Caco-2 (cell line): ENCODE results near the gene DYNLRB2. TPM values are rescaled to one million over a fixed set of nuclear protein-coding genes. Genes with fewer than 3 reads are reported as not detected.

Source experiments
- BruUV-seq: library from RNA; stranded (reverse); fragments of 400-500 nt; replicated peaks from 2 replicates; lab custom pipeline; 2021; lab: Mats Ljungman, UMichigan
- CTCF ChIA-PET: fragments of 300-600 bp; sonication (Branson Sonifier 250); formaldehyde crosslinking; loops from one replicate; lab custom pipeline; 2022; ENCODE audit warnings: antibody characterized with exemption; lab: Charles Lee
- POLR2A ChIA-PET: fragments of 300-600 bp; sonication (Branson Sonifier 250); formaldehyde crosslinking; loops from one replicate; lab custom pipeline; 2022; ENCODE audit warnings: antibody characterized with exemption; lab: Charles Lee
- DNase-seq, 2 experiments: peaks; one replicate each; pipeline versions ENCODE4 v3.0.0 to v3.0.0-alpha.2; 2020 to 2022
- H3K27me3 ChIP-seq: replicated peaks from 2 replicates; pipeline ENCODE4 v1.6.0; 2011; ENCODE audit warnings: low read length; ENCODE audit not compliant: control insufficient read depth, insufficient read depth
- H3K36me3 ChIP-seq: 2 replicates; pipeline ENCODE4 v1.5.1; 2011; ENCODE audit warnings: low read length; ENCODE audit not compliant: control insufficient read depth, insufficient read depth
- H3K4me1 ChIP-seq: fragments of 250-450 bp; sonication (Bioruptor Pico); 2 replicates; pipeline ENCODE4 v1.5.1; 2020; ENCODE audit warnings: mild to moderate bottlenecking
- H3K4me3 ChIP-seq: 2 replicates; pipeline ENCODE4 v1.5.1; 2011; ENCODE audit warnings: low read depth, mild to moderate bottlenecking, control low read depth, low read length
- H3K9me3 ChIP-seq: fragments of 250-450 bp; sonication (Bioruptor Pico); 2 replicates; pipeline ENCODE4 v1.5.1; 2020; ENCODE audit warnings: mild to moderate bottlenecking, moderate library complexity
- H3K27ac Mint-ChIP-seq: one replicate; pipeline ENCODE4 v1.8.0; 2022; ENCODE audit warnings: mixed read lengths; ENCODE audit not compliant: unreplicated experiment
- H3K27me3 Mint-ChIP-seq: one replicate; pipeline ENCODE4 v1.8.0; 2022; ENCODE audit warnings: mixed read lengths; ENCODE audit not compliant: insufficient read depth, unreplicated experiment
- H3K36me3 Mint-ChIP-seq: one replicate; pipeline ENCODE4 v1.8.0; 2022; ENCODE audit warnings: mild to moderate bottlenecking, mixed read lengths; ENCODE audit not compliant: insufficient read depth, unreplicated experiment
- H3K4me1 Mint-ChIP-seq: one replicate; pipeline ENCODE4 v1.8.0; 2022; ENCODE audit warnings: low read depth, mixed read lengths; ENCODE audit not compliant: unreplicated experiment
- H3K4me3 Mint-ChIP-seq: one replicate; pipeline ENCODE4 v1.8.0; 2022; ENCODE audit warnings: mild to moderate bottlenecking, moderate library complexity, mixed read lengths; ENCODE audit not compliant: unreplicated experiment
- H3K9me3 Mint-ChIP-seq: one replicate; pipeline ENCODE4 v1.8.0; 2022; ENCODE audit warnings: mixed read lengths; ENCODE audit not compliant: unreplicated experiment
- intact Hi-C: fragments of 100-400 bp; cut with micrococcal nuclease; formaldehyde crosslinking; loops from one replicate; pipeline ENCODE4 v1.10.0; 2022; ENCODE audit not compliant: unreplicated experiment
- total RNA-seq: library from RNA; stranded (reverse); gene quantifications from 2 replicates; pipeline ENCODE4 v1.2.3, GENCODE V29; 2022
- TF ChIP-seq, protein P1 (sequence below), 2 experiments: fragments of 200-600 bp in 1 of 2; IDR thresholded peaks; 1 replicate in 1 of 2; 2 replicates in 1 of 2; pipeline versions ENCODE4 v1.5.1 to v1.8.0; 2011 to 2022; ENCODE audit warnings: antibody characterized with exemption in 1 of 2, control low read depth in 1 of 2, inconsistent platforms in 1 of 2, low read depth in 1 of 2, low read length in 1 of 2, mild to moderate bottlenecking in 1 of 2, moderate library complexity in 1 of 2; ENCODE audit not compliant: insufficient read depth in 1 of 2, severe bottlenecking in 1 of 2, unreplicated experiment in 1 of 2

Gene DYNLRB2
- total RNA-seq, 1 experiment from 2014 or later = not detected

DNA sequence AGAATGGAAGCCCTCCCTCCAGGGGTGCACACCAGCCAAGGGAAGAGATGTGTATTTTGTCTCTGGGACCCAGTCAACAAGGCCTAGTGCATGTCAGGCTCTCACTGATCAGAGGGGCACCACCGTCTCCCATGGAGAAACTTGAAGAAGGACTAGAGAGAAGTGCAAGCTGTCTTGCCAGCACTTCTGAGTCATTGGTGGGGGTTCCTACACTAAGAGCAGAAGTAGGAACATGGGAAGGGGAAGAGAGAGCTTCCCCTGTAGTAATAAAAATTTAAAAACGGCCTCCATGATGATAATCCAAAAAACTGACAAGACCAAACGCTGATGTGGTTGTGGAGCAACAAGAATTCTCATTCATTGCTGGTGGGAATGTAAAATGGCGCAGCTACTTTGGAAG lies 46.3 kb downstream of the DYNLRB2 start:
- DNase-seq = no peak
- Histone ChIP-seq H3K27me3 (peaks cover 2% of the 10 kb centered on the region), H3K4me3 (no peak overlapping the region), H3K36me3 (no peaks in the 10 kb centered on the region), H3K4me1 (no peaks in the 10 kb centered on the region), H3K9me3 (no peaks in the 10 kb centered on the region)
- no TSS peak for BruUV-seq
- H3K36me3 Mint-ChIP-seq = no peaks in the 10 kb centered on the region
- H3K4me1 Mint-ChIP-seq = no peaks in the 10 kb centered on the region
- H3K27ac Mint-ChIP-seq = no peak overlapping the region
- intact Hi-C loops = no loop called here
- H3K9me3 Mint-ChIP-seq = no peaks in the 10 kb centered on the region
- no peak overlapping the region for H3K4me3 Mint-ChIP-seq
- peaks cover 3% of the 10 kb centered on the region for H3K27me3 Mint-ChIP-seq
- POLR2A ChIA-PET = interaction anchor here (0.5 kb wide), 1 partner anchor 1153 kb away, joined by 3 read pairs; no protein-coding TSS in a partner anchor
- TF ChIP-seq, protein P1, sequence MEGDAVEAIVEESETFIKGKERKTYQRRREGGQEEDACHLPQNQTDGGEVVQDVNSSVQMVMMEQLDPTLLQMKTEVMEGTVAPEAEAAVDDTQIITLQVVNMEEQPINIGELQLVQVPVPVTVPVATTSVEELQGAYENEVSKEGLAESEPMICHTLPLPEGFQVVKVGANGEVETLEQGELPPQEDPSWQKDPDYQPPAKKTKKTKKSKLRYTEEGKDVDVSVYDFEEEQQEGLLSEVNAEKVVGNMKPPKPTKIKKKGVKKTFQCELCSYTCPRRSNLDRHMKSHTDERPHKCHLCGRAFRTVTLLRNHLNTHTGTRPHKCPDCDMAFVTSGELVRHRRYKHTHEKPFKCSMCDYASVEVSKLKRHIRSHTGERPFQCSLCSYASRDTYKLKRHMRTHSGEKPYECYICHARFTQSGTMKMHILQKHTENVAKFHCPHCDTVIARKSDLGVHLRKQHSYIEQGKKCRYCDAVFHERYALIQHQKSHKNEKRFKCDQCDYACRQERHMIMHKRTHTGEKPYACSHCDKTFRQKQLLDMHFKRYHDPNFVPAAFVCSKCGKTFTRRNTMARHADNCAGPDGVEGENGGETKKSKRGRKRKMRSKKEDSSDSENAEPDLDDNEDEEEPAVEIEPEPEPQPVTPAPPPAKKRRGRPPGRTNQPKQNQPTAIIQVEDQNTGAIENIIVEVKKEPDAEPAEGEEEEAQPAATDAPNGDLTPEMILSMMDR (IDR thresholded peaks at IDR 0.05; ENCODE audit: insufficient read depth in 1 of 2, low read depth in 1 of 2, low read length in 1 of 2, severe bottlenecking in 1 of 2, unreplicated experiment in 1 of 2) = no peak
- CTCF ChIA-PET = no interaction called here

DNA sequence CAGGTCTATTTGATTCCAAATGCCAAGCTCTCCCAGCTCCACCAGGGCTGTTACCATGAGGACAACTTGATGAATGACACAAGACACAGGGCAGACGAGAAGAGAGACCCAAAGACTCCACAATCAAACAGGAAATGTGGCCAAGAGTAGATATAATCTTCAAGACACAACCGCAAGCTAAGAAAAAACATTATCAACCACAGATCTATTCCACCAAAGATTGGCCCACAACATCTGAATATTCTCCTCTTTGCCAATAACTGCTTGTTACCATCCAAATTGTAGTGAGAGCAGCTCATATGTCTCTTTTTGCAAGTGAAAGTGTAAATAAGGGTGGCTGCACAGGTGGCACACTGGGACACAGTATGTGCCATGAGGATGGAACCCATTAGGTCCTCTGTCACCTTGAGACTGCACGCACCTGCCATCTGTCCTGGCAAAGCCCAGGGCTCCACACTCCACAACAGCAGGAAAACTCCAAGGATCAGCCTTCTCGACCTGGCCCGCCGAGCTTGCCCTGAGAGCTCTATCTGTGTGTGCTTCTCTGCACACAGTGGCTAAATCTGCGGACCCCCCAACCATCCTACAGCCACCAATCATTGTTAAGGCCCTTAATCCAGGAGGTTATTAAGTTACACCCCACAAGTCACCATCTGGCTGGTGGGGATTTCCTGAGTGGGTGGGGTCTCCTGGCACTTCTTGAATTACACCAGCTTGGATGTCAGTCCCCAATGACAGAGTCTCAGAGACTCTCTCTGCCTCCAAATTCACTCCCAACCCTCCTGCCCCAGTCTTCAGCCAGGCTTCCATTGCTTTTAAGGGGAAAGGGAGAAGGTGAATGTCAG lies 50.5 kb downstream of the DYNLRB2 start:
- Mint-ChIP-seq H3K27ac (no peak overlapping the region), H3K27me3 (peaks cover 4% of the 10 kb centered on the region), H3K4me3 (no peak overlapping the region), H3K36me3 (no peaks in the 10 kb centered on the region), H3K9me3 (peaks cover 7% of the 10 kb centered on the region), H3K4me1 (no peaks in the 10 kb centered on the region)
- no peaks in the 10 kb centered on the region for H3K4me1 ChIP-seq
- no peaks in the 10 kb centered on the region for H3K9me3 ChIP-seq
- no peaks in the 10 kb centered on the region for H3K36me3 ChIP-seq
- ChIA-PET POLR2A (no interaction called here), CTCF (no interaction called here)
- no peak overlapping the region for H3K4me3 ChIP-seq
- TF ChIP-seq, protein P1 (IDR thresholded peaks at IDR 0.05; ENCODE audit: insufficient read depth in 1 of 2, low read depth in 1 of 2, low read length in 1 of 2, severe bottlenecking in 1 of 2, unreplicated experiment in 1 of 2) = no peak
- no peaks in the 10 kb centered on the region for H3K27me3 ChIP-seq
- DNase-seq = no peak
- intact Hi-C loops = no loop called here
- no TSS peak for BruUV-seq

GRCh38 chr16:80592273-80592672 lies 51.5 kb downstream of the DYNLRB2 start:
- TF ChIP-seq, protein P1 (IDR thresholded peaks at IDR 0.05; ENCODE audit: insufficient read depth in 1 of 2, low read depth in 1 of 2, low read length in 1 of 2, severe bottlenecking in 1 of 2, unreplicated experiment in 1 of 2) = no peak
- no peaks in the 10 kb centered on the region for H3K27me3 ChIP-seq
- Mint-ChIP-seq H3K9me3 (peaks cover 17% of the 10 kb centered on the region), H3K36me3 (no peaks in the 10 kb centered on the region), H3K4me3 (no peak overlapping the region), H3K4me1 (no peaks in the 10 kb centered on the region), H3K27me3 (peaks cover 9% of the 10 kb centered on the region), H3K27ac (no peak overlapping the region)
- intact Hi-C loops = no loop called here
- no peaks in the 10 kb centered on the region for H3K4me1 ChIP-seq
- BruUV-seq = no TSS peak
- CTCF ChIA-PET = no interaction called here
- POLR2A ChIA-PET = no interaction called here
- H3K36me3 ChIP-seq = no peaks in the 10 kb centered on the region
- no peaks in the 10 kb centered on the region for H3K9me3 ChIP-seq
- no peak overlapping the region for H3K4me3 ChIP-seq
- no peak for DNase-seq
